ENCODE results near the gene MEI1.

MEI1 gene

GRCh38 chr22:41775338-41775737 lies 76.0 kb downstream of the MEI1 start:
- Histone ChIP-seq H3K27me3 (ENCODE audit: insufficient read depth, low read depth) (no peaks in the 10 kb centered on the region), H3K9ac (no peak overlapping the region), H3K4me2 (no peak overlapping the region), H3K4me3 (IDR thresholded peaks at IDR 0.05; ENCODE audit: insufficient read depth, low read depth, low read length) (no peak overlapping the region), H3K79me2 (ENCODE audit: insufficient read depth, low read depth) (no peaks in the 10 kb centered on the region), H3K36me3 (ENCODE audit: insufficient read depth) (no peaks in the 10 kb centered on the region), H3K4me1 (ENCODE audit: low read depth, poor library complexity, severe bottlenecking) (no peaks in the 10 kb centered on the region), H2AFZ (ENCODE audit: low read depth) (no peak overlapping the region), H3K27ac (no peak overlapping the region), H4K20me1 (ENCODE audit: insufficient read depth) (no peaks in the 10 kb centered on the region)
- no peak for TF ChIP-seq CTCF (conservative IDR thresholded peaks at IDR 0.05; ENCODE audit: low read depth, low read length)

GRCh38 chr22:41775976-41776375 lies 76.7 kb downstream of the MEI1 start:
- no peak overlapping the region for H2AFZ ChIP-seq (ENCODE audit: low read depth)

GRCh38 chr22:41776381-41776780 lies 77.1 kb downstream of the MEI1 start:
- H3K79me2 ChIP-seq (ENCODE audit: insufficient read depth, low read depth): no peaks in the 10 kb centered on the region
- H3K36me3 ChIP-seq (ENCODE audit: insufficient read depth): no peaks in the 10 kb centered on the region
- H2AFZ ChIP-seq (ENCODE audit: low read depth): no peak overlapping the region
- H3K4me2 ChIP-seq: no peak overlapping the region
- no peaks in the 10 kb centered on the region for H3K27me3 ChIP-seq (ENCODE audit: insufficient read depth, low read depth)
- no peaks in the 10 kb centered on the region for H4K20me1 ChIP-seq (ENCODE audit: insufficient read depth)
- H3K9ac ChIP-seq: no peak overlapping the region
- H3K4me1 ChIP-seq (ENCODE audit: low read depth, poor library complexity, severe bottlenecking): peaks cover 9% of the 10 kb centered on the region
- TF ChIP-seq CTCF (conservative IDR thresholded peaks at IDR 0.05; ENCODE audit: low read depth, low read length): no peak
- no peak overlapping the region for H3K27ac ChIP-seq
- H3K4me3 ChIP-seq (IDR thresholded peaks at IDR 0.05; ENCODE audit: insufficient read depth, low read depth, low read length): no peak overlapping the region

More at GRCh38 chr22:41775976-41776375, 76.7 kb downstream of the MEI1 start:
- Histone ChIP-seq H3K4me1 (ENCODE audit: low read depth, poor library complexity, severe bottlenecking) (peaks cover 4% of the 10 kb centered on the region), H3K36me3 (ENCODE audit: insufficient read depth) (no peaks in the 10 kb centered on the region), H3K27ac (no peak overlapping the region), H3K79me2 (ENCODE audit: insufficient read depth, low read depth) (no peaks in the 10 kb centered on the region), H4K20me1 (ENCODE audit: insufficient read depth) (no peaks in the 10 kb centered on the region), H3K27me3 (ENCODE audit: insufficient read depth, low read depth) (no peaks in the 10 kb centered on the region), H3K9ac (no peak overlapping the region), H3K4me3 (IDR thresholded peaks at IDR 0.05; ENCODE audit: insufficient read depth, low read depth, low read length) (no peak overlapping the region), H3K4me2 (no peak overlapping the region)
- TF ChIP-seq CTCF (conservative IDR thresholded peaks at IDR 0.05; ENCODE audit: low read depth, low read length): no peak

GRCh38 chr22:41777749-41778425 lies 78.6 kb downstream of the MEI1 start:
- Histone ChIP-seq H3K27ac (no peak overlapping the region), H4K20me1 (ENCODE audit: insufficient read depth) (no peaks in the 10 kb centered on the region), H3K4me1 (ENCODE audit: low read depth, poor library complexity, severe bottlenecking) (peaks cover 14% of the 10 kb centered on the region), H3K79me2 (ENCODE audit: insufficient read depth, low read depth) (no peaks in the 10 kb centered on the region), H3K27me3 (ENCODE audit: insufficient read depth, low read depth) (no peaks in the 10 kb centered on the region), H3K36me3 (ENCODE audit: insufficient read depth) (no peaks in the 10 kb centered on the region), H3K4me2 (no peak overlapping the region), H3K9ac (no peak overlapping the region), H2AFZ (ENCODE audit: low read depth) (no peak overlapping the region), H3K4me3 (IDR thresholded peaks at IDR 0.05; ENCODE audit: insufficient read depth, low read depth, low read length) (no peak overlapping the region)
- no peak for TF ChIP-seq CTCF (conservative IDR thresholded peaks at IDR 0.05; ENCODE audit: low read depth, low read length)

Data from KMS-11 (cell line).